GM23338 (cell line): ENCODE measurements around the gene MRPL24. TPM values are rescaled to one million over a fixed set of nuclear protein-coding genes. Genes with fewer than 3 reads are reported as not detected.
A peak's percentile ranks its signal among the peaks of the same experiment; 100 is the strongest.

Source experiments
- ATAC-seq: fragments of 200-7000 bp; cut with Tn5 transposase; 3 replicates; pipeline ENCODE4 v1.9.1; 2020
- DNase-seq: peaks from one replicate; pipeline ENCODE4 v3.0.0-alpha.2; 2015; ENCODE audit warnings: low spot score
- H2AFZ ChIP-seq: fragments of 200-600 bp; sonication (generic); 2 replicates; pipeline ENCODE4 v1.8.0; 2016; ENCODE audit warnings: antibody characterized with exemption, mild to moderate bottlenecking, moderate library complexity
- H3F3A ChIP-seq: fragments of 200-600 bp; sonication (generic); replicated peaks from 2 replicates; pipeline ENCODE4 v1.8.0; 2017; ENCODE audit warnings: antibody characterized with exemption, mixed run types, low read depth
- H3K27ac ChIP-seq: fragments of 200-600 bp; sonication (generic); 2 replicates; pipeline ENCODE4 v1.6.1; 2016; ENCODE audit warnings: low read depth
- H3K27me3 ChIP-seq: fragments of 200-600 bp; sonication (generic); 2 replicates; pipeline ENCODE4 v1.8.0; 2016; ENCODE audit warnings: mild to moderate bottlenecking, mixed run types, moderate library complexity; ENCODE audit not compliant: insufficient read depth
- H3K36me3 ChIP-seq: fragments of 200-600 bp; sonication (generic); 2 replicates; pipeline ENCODE4 v1.8.0; 2016; ENCODE audit warnings: mild to moderate bottlenecking; ENCODE audit not compliant: insufficient read depth
- H3K4me1 ChIP-seq: fragments of 200-600 bp; sonication (generic); 2 replicates; pipeline ENCODE4 v1.8.0; 2016; ENCODE audit warnings: mild to moderate bottlenecking, moderate library complexity; ENCODE audit not compliant: insufficient read depth
- H3K4me2 ChIP-seq: fragments of 200-600 bp; sonication (generic); 2 replicates; pipeline ENCODE4 v1.7.1; 2017; ENCODE audit warnings: mixed run types
- H3K4me3 ChIP-seq: fragments of 200-600 bp; sonication (generic); 2 replicates; pipeline ENCODE4 v1.6.1; 2016; ENCODE audit warnings: mixed run types
- H3K79me2 ChIP-seq: fragments of 200-600 bp; sonication (generic); replicated peaks from 2 replicates; pipeline ENCODE4 v1.8.0; 2017; ENCODE audit warnings: mild to moderate bottlenecking; ENCODE audit not compliant: insufficient read depth
- H3K9me2 ChIP-seq: fragments of 200-600 bp; sonication (generic); 2 replicates; pipeline ENCODE4 v1.8.0; 2017; ENCODE audit not compliant: insufficient read depth
- H4K20me1 ChIP-seq: fragments of 200-600 bp; sonication (generic); replicated peaks from 2 replicates; pipeline ENCODE4 v1.8.0; 2017; ENCODE audit warnings: mild to moderate bottlenecking; ENCODE audit not compliant: insufficient read depth
- H3K27ac Mint-ChIP-seq: 2 replicates; pipeline ENCODE4 v1.8.0; 2020; ENCODE audit warnings: inconsistent platforms, mild to moderate bottlenecking, moderate library complexity, mixed read lengths
- H3K27me3 Mint-ChIP-seq: 3 replicates; pipeline ENCODE4 v1.8.0; 2022; ENCODE audit warnings: low read depth, mild to moderate bottlenecking, moderate library complexity, mixed read lengths, inconsistent platforms; ENCODE audit not compliant: insufficient read depth, poor library complexity
- H3K36me3 Mint-ChIP-seq: 3 replicates; pipeline ENCODE4 v1.8.0; 2021; ENCODE audit warnings: low read depth, mild to moderate bottlenecking, inconsistent platforms, moderate library complexity, mixed read lengths
- H3K4me1 Mint-ChIP-seq: 3 replicates; pipeline ENCODE4 v1.8.0; 2020; ENCODE audit warnings: mild to moderate bottlenecking, inconsistent platforms, mixed read lengths
- H3K4me3 Mint-ChIP-seq: 3 replicates; pipeline ENCODE4 v1.8.0; 2021; ENCODE audit warnings: moderate library complexity, mild to moderate bottlenecking, inconsistent platforms, mixed read lengths
- H3K9me3 Mint-ChIP-seq: 3 replicates; pipeline ENCODE4 v1.8.0; 2020; ENCODE audit warnings: moderate library complexity, mild to moderate bottlenecking, inconsistent platforms, mixed read lengths
- CREB1 ChIP-seq: fragments of 250-450 bp; sonication (Bioruptor Pico); IDR thresholded peaks from 2 replicates; pipeline ENCODE4 v1.5.0; 2020; ENCODE audit warnings: low read depth, mild to moderate bottlenecking, moderate library complexity
- EZH2 ChIP-seq: fragments of 200-600 bp; sonication (generic); IDR thresholded peaks from one replicate; pipeline ENCODE4 v1.8.0; 2017; ENCODE audit warnings: antibody characterized with exemption, mild to moderate bottlenecking, low read depth; ENCODE audit not compliant: unreplicated experiment
- EZH2phosphoT487 ChIP-seq: fragments of 200-600 bp; sonication (generic); IDR thresholded peaks from one replicate; pipeline ENCODE4 v1.8.1; 2018; ENCODE audit warnings: antibody characterized with exemption; ENCODE audit not compliant: unreplicated experiment
- JUNB ChIP-seq: IDR thresholded peaks from one replicate; pipeline ENCODE4 v1.6.1; 2016; ENCODE audit warnings: antibody characterized with exemption; ENCODE audit not compliant: unreplicated experiment
- NANOG ChIP-seq: IDR thresholded peaks from 2 replicates; pipeline ENCODE4 v1.6.1; 2016; ENCODE audit warnings: antibody characterized with exemption, borderline replicate concordance
- POLR2AphosphoS5 ChIP-seq: IDR thresholded peaks from 2 replicates; pipeline ENCODE4 v1.6.1; 2016; ENCODE audit warnings: antibody characterized with exemption, low read depth
- STAT1 ChIP-seq: IDR thresholded peaks from one replicate; pipeline ENCODE4 v1.6.1; 2016; ENCODE audit warnings: antibody characterized with exemption; ENCODE audit not compliant: unreplicated experiment
- ZNF114 ChIP-seq: fragments of 250-450 bp; sonication (Bioruptor Pico); IDR thresholded peaks from 2 replicates; pipeline ENCODE4 v1.5.0; 2020; ENCODE audit warnings: mild to moderate bottlenecking, moderate library complexity
- ZNF331 ChIP-seq: fragments of 250-450 bp; sonication (Bioruptor Pico); IDR thresholded peaks from 2 replicates; pipeline ENCODE4 v1.5.0; 2020; ENCODE audit warnings: low read depth, mild to moderate bottlenecking, moderate library complexity
- ZNF462 ChIP-seq: fragments of 250-450 bp; sonication (Bioruptor Pico); IDR thresholded peaks from 2 replicates; pipeline ENCODE4 v1.5.0; 2020; ENCODE audit warnings: mild to moderate bottlenecking, moderate library complexity
- polyA plus RNA-seq: library from polyadenylated mRNA; unstranded; fragments of >200 nt; fragmentation: Nextera tagmentation; extraction: Ambion mirVana; gene quantifications from 2 replicates; pipeline ENCODE4 v1.2.1, GENCODE V29; 2016
- total RNA-seq: library from RNA; depleted of rRNA; stranded (reverse); fragments of >200 nt; shearing (Covaris generic); gene quantifications from 2 replicates; pipeline ENCODE4 v1.2.3, GENCODE V29; 2014
- TF ChIP-seq, protein P1 (sequence below), 2 experiments: fragments of 200-600 bp in 1 of 2; sonication (generic) in 1 of 2; conservative IDR thresholded peaks; 2 replicates each; pipeline versions ENCODE4 v1.5.1 to v1.6.1; 2016 to 2017; ENCODE audit warnings: antibody characterized with exemption in 2 of 2, low read depth in 2 of 2, mild to moderate bottlenecking in 2 of 2, moderate library complexity in 1 of 2
- TF ChIP-seq, protein P2 (sequence below): IDR thresholded peaks from 2 replicates; pipeline ENCODE4 v1.6.1; 2016; ENCODE audit warnings: antibody characterized with exemption
- TF ChIP-seq, protein P3 (sequence below): IDR thresholded peaks from one replicate; pipeline ENCODE4 v1.6.1; 2018; ENCODE audit warnings: antibody characterized with exemption; ENCODE audit not compliant: unreplicated experiment

The MRPL24 gene
- total and polyA plus RNA-seq, 2 experiments from 2014 or later, result 18.8 to 45.7 TPM

GRCh38 chr1:156711011-156711817 is 29.7 kb downstream of the MRPL24 start:
- H3K27ac ChIP-seq, result no peak overlapping the region

More at GRCh38 chr1:156711011-156711817, 29.7 kb downstream of the MRPL24 start:
- Mint-ChIP-seq H3K27me3 (peaks cover 9% of the 10 kb centered on the region), H3K4me3 (no peak overlapping the region; the same call in 2 of the 3 replicates), H3K4me1 (peaks cover 57% of the 10 kb centered on the region), H3K9me3 (no peaks in the 10 kb centered on the region), H3K27ac (no peak overlapping the region), H3K36me3 (0 out of 3 replicates have a peak, but pooled peaks cover 2% of the 10 kb centered on the region)
- Histone ChIP-seq H3K4me2 (peak overlapping the region; percentile 92), H3K36me3 (no peaks in the 10 kb centered on the region), H3K79me2 (no peaks in the 10 kb centered on the region), H4K20me1 (no peaks in the 10 kb centered on the region), H3K4me3 (no peak overlapping the region), H3F3A (peaks cover 28% of the 10 kb centered on the region), H3K27me3 (0 out of 2 replicates have a peak, but pooled peaks cover 3% of the 10 kb centered on the region), H2AFZ (no peak overlapping the region), H3K4me1 (peaks cover 58% of the 10 kb centered on the region), H3K9me2 (no peaks in the 10 kb centered on the region)
- peak; percentile 5 for ATAC-seq
- DNase-seq, result no peak
- TF ChIP-seq POLR2AphosphoS5 (no peak), ZNF114 (CRISPR knock-in tag) (no peak), EZH2 (no peak), STAT1 (no peak), NANOG (no peak), CREB1 (CRISPR knock-in tag) (no peak), EZH2phosphoT487 (no peak), ZNF462 (no peak), JUNB (no peak), ZNF331 (CRISPR knock-in tag) (no peak)
- TF ChIP-seq, protein P1, sequence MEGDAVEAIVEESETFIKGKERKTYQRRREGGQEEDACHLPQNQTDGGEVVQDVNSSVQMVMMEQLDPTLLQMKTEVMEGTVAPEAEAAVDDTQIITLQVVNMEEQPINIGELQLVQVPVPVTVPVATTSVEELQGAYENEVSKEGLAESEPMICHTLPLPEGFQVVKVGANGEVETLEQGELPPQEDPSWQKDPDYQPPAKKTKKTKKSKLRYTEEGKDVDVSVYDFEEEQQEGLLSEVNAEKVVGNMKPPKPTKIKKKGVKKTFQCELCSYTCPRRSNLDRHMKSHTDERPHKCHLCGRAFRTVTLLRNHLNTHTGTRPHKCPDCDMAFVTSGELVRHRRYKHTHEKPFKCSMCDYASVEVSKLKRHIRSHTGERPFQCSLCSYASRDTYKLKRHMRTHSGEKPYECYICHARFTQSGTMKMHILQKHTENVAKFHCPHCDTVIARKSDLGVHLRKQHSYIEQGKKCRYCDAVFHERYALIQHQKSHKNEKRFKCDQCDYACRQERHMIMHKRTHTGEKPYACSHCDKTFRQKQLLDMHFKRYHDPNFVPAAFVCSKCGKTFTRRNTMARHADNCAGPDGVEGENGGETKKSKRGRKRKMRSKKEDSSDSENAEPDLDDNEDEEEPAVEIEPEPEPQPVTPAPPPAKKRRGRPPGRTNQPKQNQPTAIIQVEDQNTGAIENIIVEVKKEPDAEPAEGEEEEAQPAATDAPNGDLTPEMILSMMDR (conservative IDR thresholded peaks at IDR 0.05; ENCODE audit: low read depth in 2 of 2), result no peak
- TF ChIP-seq, protein P2, sequence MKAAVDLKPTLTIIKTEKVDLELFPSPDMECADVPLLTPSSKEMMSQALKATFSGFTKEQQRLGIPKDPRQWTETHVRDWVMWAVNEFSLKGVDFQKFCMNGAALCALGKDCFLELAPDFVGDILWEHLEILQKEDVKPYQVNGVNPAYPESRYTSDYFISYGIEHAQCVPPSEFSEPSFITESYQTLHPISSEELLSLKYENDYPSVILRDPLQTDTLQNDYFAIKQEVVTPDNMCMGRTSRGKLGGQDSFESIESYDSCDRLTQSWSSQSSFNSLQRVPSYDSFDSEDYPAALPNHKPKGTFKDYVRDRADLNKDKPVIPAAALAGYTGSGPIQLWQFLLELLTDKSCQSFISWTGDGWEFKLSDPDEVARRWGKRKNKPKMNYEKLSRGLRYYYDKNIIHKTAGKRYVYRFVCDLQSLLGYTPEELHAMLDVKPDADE, result no peak
- TF ChIP-seq, protein P3, sequence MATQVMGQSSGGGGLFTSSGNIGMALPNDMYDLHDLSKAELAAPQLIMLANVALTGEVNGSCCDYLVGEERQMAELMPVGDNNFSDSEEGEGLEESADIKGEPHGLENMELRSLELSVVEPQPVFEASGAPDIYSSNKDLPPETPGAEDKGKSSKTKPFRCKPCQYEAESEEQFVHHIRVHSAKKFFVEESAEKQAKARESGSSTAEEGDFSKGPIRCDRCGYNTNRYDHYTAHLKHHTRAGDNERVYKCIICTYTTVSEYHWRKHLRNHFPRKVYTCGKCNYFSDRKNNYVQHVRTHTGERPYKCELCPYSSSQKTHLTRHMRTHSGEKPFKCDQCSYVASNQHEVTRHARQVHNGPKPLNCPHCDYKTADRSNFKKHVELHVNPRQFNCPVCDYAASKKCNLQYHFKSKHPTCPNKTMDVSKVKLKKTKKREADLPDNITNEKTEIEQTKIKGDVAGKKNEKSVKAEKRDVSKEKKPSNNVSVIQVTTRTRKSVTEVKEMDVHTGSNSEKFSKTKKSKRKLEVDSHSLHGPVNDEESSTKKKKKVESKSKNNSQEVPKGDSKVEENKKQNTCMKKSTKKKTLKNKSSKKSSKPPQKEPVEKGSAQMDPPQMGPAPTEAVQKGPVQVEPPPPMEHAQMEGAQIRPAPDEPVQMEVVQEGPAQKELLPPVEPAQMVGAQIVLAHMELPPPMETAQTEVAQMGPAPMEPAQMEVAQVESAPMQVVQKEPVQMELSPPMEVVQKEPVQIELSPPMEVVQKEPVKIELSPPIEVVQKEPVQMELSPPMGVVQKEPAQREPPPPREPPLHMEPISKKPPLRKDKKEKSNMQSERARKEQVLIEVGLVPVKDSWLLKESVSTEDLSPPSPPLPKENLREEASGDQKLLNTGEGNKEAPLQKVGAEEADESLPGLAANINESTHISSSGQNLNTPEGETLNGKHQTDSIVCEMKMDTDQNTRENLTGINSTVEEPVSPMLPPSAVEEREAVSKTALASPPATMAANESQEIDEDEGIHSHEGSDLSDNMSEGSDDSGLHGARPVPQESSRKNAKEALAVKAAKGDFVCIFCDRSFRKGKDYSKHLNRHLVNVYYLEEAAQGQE, result no peak
